AG04450 (cell line): Measurements from ENCODE around the gene DPH1. TPM values are rescaled to one million over a fixed set of nuclear protein-coding genes. Genes with fewer than 3 reads are reported as not detected.
A peak's percentile ranks its signal among the peaks of the same experiment; 100 is the strongest.

Experiments used
- CTCF ChIA-PET: fragments of 300-600, 350-600 bp; formaldehyde crosslinking; extraction: SDS; loops from one replicate; lab custom pipeline; 2022; ENCODE audit warnings: antibody characterized with exemption, inconsistent platforms; lab: Charles Lee
- POLR2A ChIA-PET: fragments of 350-600 bp; formaldehyde crosslinking; extraction: SDS; loops from one replicate; lab custom pipeline; 2021; ENCODE audit warnings: antibody characterized with exemption, inconsistent platforms; lab: Yijun Ruan, JAX
- DNase-seq: peaks from one replicate; pipeline ENCODE4 v3.0.0-alpha.2; 2011; ENCODE audit warnings: low read depth, low spot score
- H3K27ac ChIP-seq: one replicate; pipeline ENCODE4 v1.5.1; 2012; ENCODE audit warnings: low read depth, low read length, control low read depth
- H3K27me3 ChIP-seq: one replicate; pipeline ENCODE4 v1.6.0; 2012; ENCODE audit warnings: low read length; ENCODE audit not compliant: control insufficient read depth, insufficient read depth
- H3K4me3 ChIP-seq: 2 replicates; pipeline ENCODE4 v1.5.1; 2011; ENCODE audit warnings: mild to moderate bottlenecking, low read depth, low read length, control low read depth
- H3K9me3 ChIP-seq: 2 replicates; pipeline ENCODE4 v1.5.1; 2012; ENCODE audit warnings: low read length; ENCODE audit not compliant: control insufficient read depth, insufficient read depth
- polyA plus RNA-seq: library from polyadenylated mRNA; depleted of rRNA; stranded (reverse); fragments of >200 nt; gene quantifications from 2 replicates; pipeline ENCODE4 v1.2.3, GENCODE V29; 2011
- TF ChIP-seq, protein P1 (sequence below): IDR thresholded peaks from 2 replicates; pipeline ENCODE4 v1.5.1; 2011; ENCODE audit warnings: low read depth, low read length, control low read depth, inconsistent platforms

Gene DPH1
- polyA plus RNA-seq, 1 experiment = 25.3 TPM

DNA sequence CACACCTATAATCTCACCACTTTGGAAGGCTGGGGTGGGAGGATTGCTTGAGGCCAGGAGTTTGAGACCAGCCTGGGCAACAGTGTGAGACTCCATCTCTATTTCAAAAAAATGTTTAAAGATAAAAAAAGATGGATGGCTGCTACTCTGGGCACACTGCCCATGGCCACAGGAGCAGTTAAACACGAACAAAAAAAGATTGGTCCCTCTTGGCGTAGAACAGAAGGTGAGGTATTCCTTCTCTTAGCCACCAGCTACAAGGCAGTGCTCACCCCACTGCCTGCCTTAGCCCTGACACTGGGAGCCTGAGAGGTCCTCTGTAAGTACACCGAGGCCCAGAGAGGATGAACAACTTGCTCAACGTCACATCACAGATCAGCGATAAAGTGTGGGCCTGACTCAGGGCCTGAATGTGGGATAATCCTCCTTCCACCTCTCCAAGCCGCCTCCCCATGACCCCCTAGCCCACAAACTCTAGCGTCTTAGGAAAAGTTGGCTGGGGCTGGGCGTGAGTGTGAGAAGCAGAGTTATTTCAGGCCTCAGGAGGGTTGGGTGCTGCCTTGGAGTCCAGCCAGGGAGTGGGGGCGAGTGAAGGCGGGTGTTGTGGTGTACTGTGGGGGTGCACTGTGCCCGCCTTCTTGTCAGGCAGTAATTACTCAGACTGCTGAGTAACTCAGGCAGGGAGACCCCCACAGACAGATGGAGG lies 2.3 kb upstream of the DPH1 start:
- Histone ChIP-seq H3K4me3 (no peak overlapping the region), H3K27ac (no peak overlapping the region), H3K9me3 (peaks cover 4% of the 10 kb centered on the region; the same call in 1 of the 2 replicates), H3K27me3 (peaks cover 29% of the 10 kb centered on the region)
- TF ChIP-seq, protein P1, sequence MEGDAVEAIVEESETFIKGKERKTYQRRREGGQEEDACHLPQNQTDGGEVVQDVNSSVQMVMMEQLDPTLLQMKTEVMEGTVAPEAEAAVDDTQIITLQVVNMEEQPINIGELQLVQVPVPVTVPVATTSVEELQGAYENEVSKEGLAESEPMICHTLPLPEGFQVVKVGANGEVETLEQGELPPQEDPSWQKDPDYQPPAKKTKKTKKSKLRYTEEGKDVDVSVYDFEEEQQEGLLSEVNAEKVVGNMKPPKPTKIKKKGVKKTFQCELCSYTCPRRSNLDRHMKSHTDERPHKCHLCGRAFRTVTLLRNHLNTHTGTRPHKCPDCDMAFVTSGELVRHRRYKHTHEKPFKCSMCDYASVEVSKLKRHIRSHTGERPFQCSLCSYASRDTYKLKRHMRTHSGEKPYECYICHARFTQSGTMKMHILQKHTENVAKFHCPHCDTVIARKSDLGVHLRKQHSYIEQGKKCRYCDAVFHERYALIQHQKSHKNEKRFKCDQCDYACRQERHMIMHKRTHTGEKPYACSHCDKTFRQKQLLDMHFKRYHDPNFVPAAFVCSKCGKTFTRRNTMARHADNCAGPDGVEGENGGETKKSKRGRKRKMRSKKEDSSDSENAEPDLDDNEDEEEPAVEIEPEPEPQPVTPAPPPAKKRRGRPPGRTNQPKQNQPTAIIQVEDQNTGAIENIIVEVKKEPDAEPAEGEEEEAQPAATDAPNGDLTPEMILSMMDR = no peak
- ChIA-PET CTCF (interaction anchor here (0.6 to 3.4 kb wide), 4 partner anchors 115 to 126 kb away, joined by 3 to 69 read pairs (median 9); no protein-coding TSS in a partner anchor), POLR2A (no interaction called here)
- DNase-seq = no peak

- no peak overlapping the region for H3K27ac ChIP-seq
- POLR2A ChIA-PET = no interaction called here
- peaks cover 23% of the 10 kb centered on the region for H3K27me3 ChIP-seq
- peaks cover 4% of the 10 kb centered on the region; the same call in 1 of the 2 replicates for H3K9me3 ChIP-seq
- no peak for DNase-seq
- no peak overlapping the region for H3K4me3 ChIP-seq
- CTCF ChIA-PET = interaction anchor here (1.3 to 2.7 kb wide), 2 partner anchors 116 to 119 kb away, joined by 3 to 15 read pairs; no protein-coding TSS in a partner anchor
- TF ChIP-seq, protein P1 = no peak
These were observed 1.7 kb upstream of the DPH1 start for GRCh38 chr17:2028234-2028614.

DNA sequence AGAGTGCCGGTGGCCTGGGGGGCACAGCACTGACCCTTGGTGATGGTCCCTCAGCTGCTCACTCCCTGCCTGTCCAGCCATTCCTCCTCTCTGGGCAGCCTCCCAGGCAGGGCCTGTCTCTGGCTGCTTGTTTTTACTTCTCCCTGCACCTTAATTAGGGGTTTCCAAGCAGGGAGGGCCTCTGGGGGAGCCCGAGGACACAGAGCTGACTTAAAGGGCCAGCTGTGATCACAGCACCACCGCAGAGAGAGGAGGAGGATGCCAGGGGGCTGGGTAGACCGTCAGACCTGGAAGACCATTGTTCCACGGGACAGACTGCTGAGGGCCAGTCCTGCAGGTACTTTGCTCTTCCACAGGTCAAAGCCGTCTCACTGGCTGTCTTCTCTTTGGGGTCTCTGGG lies 1.2 kb upstream of the DPH1 start:
- TF ChIP-seq, protein P1 = no peak
- H3K27ac ChIP-seq = no peak overlapping the region
- CTCF ChIA-PET = interaction anchor here (0.7 to 2.7 kb wide), 3 partner anchors 26 to 120 kb away, joined by 3 to 15 read pairs (median 4); no protein-coding TSS in a partner anchor
- no peak overlapping the region for H3K4me3 ChIP-seq
- H3K27me3 ChIP-seq = peaks cover 21% of the 10 kb centered on the region
- DNase-seq = no peak
- peaks cover 4% of the 10 kb centered on the region; the same call in 1 of the 2 replicates for H3K9me3 ChIP-seq
- POLR2A ChIA-PET = interaction anchor here (1.5 kb wide), 1 partner anchor 312 kb away, joined by 4 read pairs; no protein-coding TSS in a partner anchor

- TF ChIP-seq, protein P1 = peak; percentile 69
- Histone ChIP-seq H3K27ac (no peak overlapping the region), H3K27me3 (peaks cover 9% of the 10 kb centered on the region), H3K4me3 (peak overlapping the region; percentile 96), H3K9me3 (peaks cover 4% of the 10 kb centered on the region; the same call in 1 of the 2 replicates)
- CTCF ChIA-PET = interaction anchor here (0.7 to 2.4 kb wide), 4 partner anchors 18 to 214 kb away, joined by 3 to 11 read pairs (median 3); no protein-coding TSS in a partner anchor
- POLR2A ChIA-PET = no interaction called here
- DNase-seq = peak; percentile 81
These were observed 818 bp downstream of the DPH1 start for GRCh38 chr17:2030779-2031163.

- H3K4me3 ChIP-seq = no peak overlapping the region
- TF ChIP-seq, protein P1 = no peak
- CTCF ChIA-PET = no interaction called here
- H3K27ac ChIP-seq = peak overlapping the region; percentile 21
- no peak for DNase-seq
- peaks cover under 1% of the 10 kb centered on the region for H3K27me3 ChIP-seq
- peaks cover 4% of the 10 kb centered on the region; the same call in 1 of the 2 replicates for H3K9me3 ChIP-seq
- POLR2A ChIA-PET = no interaction called here
These were observed 3.2 kb downstream of the DPH1 start for GRCh38 chr17:2033153-2033552.
